Amniotic epithelial cell (primary cell): ENCODE results near the gene LOXHD1.

Source experiments
- DNase-seq: peaks from one replicate; pipeline ENCODE4 v3.0.0-alpha.2; 2010; ENCODE audit warnings: low read depth

The LOXHD1 gene, protein sequence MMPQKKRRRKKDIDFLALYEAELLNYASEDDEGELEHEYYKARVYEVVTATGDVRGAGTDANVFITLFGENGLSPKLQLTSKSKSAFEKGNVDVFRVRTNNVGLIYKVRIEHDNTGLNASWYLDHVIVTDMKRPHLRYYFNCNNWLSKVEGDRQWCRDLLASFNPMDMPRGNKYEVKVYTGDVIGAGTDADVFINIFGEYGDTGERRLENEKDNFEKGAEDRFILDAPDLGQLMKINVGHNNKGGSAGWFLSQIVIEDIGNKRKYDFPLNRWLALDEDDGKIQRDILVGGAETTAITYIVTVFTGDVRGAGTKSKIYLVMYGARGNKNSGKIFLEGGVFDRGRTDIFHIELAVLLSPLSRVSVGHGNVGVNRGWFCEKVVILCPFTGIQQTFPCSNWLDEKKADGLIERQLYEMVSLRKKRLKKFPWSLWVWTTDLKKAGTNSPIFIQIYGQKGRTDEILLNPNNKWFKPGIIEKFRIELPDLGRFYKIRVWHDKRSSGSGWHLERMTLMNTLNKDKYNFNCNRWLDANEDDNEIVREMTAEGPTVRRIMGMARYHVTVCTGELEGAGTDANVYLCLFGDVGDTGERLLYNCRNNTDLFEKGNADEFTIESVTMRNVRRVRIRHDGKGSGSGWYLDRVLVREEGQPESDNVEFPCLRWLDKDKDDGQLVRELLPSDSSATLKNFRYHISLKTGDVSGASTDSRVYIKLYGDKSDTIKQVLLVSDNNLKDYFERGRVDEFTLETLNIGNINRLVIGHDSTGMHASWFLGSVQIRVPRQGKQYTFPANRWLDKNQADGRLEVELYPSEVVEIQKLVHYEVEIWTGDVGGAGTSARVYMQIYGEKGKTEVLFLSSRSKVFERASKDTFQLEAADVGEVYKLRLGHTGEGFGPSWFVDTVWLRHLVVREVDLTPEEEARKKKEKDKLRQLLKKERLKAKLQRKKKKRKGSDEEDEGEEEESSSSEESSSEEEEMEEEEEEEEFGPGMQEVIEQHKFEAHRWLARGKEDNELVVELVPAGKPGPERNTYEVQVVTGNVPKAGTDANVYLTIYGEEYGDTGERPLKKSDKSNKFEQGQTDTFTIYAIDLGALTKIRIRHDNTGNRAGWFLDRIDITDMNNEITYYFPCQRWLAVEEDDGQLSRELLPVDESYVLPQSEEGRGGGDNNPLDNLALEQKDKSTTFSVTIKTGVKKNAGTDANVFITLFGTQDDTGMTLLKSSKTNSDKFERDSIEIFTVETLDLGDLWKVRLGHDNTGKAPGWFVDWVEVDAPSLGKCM (N-terminal part only)

DNA sequence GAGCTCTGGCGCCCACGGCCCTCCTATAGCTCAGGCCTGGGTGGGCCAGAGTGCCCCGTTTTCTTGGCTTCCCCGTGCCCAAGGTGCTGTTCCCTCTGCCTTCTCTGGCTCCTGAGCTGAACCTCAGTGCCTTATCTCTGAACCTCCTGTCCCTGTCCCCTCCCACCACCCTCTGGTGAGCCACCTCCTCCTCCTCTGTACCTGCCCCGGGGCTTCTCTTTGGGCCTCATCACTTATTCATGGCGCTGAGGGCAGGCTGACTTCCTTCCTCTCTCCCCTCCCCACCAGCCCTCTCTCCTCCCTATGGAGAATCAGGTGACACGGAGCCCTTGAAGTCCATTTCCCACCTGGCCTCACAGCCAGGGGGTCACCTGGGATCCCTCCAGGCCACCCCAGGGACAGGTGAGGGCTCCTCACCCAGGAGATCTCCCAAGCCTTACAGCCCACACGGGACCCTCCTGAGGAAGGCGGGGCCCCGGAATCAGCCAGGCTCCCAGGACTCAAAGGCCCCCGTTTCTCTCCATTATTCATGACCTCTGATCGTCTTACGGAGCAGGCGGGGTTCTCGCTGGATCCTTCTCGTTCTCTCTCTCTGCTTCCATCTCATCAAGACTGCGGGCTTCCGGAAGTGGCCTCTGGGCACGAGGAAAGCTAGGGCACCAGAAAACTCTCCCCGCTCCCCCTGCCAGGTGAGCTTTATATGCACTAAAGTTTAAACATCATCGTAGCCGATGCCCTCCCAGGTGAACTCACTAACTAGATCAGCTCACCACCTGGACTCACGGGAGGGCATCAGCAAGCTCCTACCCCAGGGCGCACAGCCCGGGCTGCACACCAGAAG lies at the start of gene LOXHD1:
TSS of gene LOXHD1 (minus strand) at position 106 of the 841 bp plus-strand sequence. CDS start 187 bp downstream, outside the sequence.
- DNase-seq = no peak

DNA sequence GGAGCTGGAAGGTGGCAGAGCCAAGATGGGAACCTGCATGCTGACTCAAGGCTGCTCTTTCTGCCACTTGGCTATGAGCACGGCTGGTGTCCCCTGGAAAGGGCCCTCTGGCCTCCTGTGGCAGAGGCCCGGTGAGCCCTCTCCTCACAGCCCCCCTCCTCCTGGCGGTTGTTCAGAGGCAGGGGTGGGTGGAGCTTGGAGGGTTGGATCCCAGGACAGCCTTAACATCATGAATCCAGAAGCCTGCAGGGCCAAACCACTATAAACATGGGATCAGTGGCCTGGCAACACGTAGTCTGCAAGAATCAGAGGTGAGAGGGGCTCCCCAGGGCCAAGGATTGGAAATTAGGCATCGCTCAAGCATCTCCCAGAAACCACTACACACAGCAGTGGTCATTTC lies 48.5 kb upstream of the LOXHD1 start:
- no peak for DNase-seq

DNA sequence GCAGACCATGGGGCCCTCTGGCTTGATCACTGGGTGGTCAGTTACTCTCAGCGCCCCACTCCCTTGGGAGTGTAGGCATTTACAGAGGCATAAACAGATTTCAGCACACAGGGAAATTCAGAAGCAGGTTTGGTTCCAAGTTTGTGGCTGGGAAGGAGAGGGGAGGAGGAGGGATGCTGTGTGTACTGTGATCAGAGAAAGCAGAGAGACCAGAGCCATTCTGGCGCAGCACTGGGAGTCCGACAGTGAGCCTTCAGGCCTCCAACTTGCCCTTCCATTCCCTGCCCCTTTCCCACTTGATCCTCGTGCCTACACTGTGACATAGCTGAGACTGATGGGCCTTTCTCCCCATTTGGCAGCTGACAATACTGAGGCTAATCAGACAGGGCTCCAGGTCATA lies 47.8 kb upstream of the LOXHD1 start:
- DNase-seq = no peak

DNA sequence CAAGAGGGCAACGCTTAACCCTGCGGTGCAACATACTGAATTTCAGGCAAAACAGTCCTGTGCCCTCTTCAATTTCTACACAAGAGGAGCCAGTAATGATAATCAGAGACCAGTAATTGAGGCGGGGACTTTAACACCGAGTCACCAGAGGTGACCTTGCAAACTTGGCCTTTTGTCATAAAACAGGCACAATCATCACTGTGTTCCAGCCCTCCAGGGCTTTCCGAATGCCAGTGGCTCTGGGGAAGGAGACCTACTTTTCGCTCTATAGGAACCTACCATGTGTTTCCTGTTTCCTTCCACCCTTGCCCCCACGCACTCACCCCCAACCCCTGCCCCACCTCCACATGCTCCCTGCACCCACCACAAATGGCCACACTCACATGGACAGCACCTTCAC lies 47.2 kb upstream of the LOXHD1 start:
- no peak for DNase-seq

DNA sequence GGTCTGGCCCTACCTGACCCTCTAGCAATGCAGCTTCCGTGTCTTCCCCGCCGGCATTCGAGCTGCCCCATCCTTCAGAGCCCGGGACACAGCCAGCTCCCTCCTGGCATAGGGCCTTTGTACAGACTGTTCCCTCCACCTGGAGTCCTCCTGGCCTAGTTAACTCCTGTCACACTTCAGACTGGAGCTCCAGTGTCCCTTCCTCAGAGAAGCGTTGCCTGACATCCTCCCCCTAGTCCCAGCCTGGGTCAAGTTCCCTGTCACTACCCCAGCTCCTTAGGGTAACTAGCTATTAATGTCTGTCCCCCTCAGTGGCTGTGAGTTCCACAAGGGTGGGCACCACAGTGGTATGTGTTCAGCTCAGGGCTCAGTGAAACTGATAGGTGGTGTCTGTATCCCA lies 45.5 kb upstream of the LOXHD1 start:
- DNase-seq = no peak

DNA sequence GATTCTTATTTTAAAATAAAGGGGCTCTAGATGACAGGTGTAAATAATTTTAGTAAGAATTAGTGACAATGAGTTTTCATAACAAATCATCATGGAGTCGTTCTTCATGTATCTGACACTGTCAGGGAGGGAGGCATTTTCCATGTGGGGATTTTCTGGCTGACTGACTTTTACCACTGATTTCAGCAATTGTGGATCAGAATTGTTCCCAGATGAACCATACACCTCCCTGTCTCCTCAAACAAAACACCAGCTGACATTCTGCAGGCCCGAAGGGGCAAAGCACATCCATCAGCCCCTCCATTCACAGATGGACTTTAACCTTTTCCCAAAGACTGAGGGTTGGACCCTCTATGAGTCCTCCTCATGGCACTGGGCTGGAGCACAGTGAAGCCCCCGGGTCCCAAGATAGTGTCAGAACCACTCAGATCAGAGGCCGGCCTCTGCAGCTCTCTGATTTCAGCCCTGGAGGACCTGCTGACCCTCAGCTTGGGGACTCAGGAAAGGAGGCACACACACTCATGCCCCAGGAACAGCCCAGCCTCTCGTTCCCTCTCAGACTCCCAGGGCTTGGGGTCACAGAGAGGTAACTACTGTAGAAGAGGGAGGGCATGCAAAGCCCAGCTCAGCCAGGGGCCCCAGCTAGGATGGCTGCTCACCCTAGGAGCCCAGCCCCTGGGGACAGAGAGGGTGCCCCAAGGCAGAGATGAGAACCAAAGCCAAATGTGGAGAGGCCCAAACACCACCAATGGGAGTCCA lies 43.2 kb upstream of the LOXHD1 start:
- DNase-seq = no peak

DNA sequence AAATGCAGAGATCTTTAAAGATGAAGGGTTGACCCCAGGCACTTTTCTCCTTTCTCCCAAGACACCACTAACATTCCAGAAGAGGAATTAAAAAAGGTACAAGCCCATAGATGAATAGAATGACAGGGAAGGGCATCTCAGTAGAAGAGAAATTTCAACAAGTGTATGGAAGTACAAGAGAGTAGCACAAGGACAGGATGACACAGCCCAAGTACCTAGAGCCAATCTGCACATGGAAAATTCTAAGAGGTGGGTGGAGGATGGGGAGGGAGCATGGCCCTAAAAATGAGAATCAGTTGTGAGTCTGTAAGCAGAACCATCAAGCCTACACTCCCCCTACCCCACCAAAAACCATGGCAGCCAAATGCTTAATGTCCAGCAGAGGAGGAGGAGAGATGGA lies 39.7 kb upstream of the LOXHD1 start:
- DNase-seq = no peak

DNA sequence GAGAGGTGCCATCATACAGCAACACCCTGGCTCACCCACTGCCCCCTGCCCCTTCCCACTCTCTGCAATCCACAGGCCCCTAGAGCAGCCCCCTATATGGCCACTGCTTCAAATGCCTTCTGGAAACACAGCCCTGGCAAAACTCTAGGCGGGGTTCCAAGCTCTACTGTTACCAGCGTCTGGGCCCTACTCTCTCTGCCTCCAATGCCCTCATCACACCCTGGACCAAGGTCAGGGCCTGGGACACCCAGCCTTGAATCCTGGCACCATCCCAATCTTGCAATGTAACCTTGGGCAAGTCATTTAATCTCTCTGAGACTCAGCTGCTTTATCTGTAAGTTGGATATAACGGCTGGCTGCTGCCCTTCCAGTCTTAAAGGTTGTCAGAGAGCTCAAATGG lies 39.2 kb upstream of the LOXHD1 start:
- DNase-seq = no peak

DNA sequence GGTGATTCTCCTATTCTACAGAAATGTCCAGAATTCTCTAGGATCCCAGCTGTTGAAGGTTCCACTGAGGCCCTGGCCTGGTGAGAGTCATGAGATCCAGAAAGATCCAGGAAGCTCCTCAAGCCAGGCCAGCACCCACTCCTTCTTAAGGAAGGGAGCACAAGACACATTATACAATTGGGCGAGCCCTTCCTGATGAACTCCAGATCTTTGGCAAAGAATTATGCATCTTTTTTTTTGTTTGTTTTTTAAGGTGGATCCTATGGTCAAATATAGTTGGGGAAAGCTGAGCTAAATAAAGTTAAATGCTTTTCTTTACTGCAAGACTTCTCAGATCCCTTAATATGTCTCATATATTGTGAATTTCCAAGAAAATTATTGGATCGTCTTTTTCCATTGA lies 37.0 kb upstream of the LOXHD1 start:
- no peak for DNase-seq

DNA sequence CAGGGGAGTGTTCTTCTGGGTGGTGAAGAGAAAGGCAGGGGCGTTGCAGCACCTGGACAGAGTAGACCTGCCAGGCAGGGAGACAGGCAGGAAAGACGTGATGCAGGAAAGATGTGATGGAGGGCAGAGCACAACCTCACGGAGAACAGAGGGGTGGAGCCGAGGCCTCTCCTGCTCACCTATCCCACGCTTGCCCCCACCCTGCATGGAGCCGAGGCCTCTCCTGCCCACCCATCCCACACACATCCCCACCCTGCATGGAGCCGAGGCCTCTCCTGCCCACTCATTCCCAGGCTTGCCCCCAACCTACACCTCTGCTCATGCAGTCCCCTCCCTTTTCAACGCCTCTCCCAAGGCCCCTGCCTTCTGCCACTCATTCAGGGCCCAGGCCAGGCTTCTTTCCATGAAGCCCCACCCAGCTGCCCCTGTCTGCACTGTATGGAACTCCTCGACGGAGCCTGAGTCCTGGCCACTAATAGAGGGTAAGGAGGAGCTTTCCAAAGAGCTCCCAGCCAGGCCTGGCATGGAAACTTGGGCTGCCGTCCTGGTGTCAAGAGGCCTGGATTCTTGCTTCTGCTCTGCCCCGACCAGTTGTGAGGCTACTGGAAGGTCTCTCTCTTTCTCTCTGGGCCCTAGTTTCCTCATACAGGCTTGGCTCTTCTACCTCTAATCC lies 32.0 kb upstream of the LOXHD1 start:
- DNase-seq = no peak

DNA sequence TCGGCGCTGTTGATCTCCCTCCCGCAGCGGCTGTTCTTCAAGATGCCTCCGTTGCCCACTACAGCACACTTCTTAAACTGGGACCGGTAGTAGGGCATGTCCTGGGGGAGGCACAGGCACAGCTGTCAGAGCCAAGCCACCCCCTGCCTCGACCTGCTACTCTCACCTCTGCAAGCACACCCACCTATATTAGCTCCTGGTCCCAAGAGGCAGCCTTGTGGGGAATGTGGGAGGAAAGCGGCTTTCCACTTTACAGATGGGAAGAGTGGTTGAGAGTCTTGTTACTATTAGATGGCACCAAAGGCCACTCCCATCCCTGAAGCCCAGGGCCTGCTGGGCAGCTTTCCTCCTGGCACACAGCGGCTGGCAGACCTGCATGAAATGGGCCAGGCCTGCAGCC lies 29.2 kb upstream of the LOXHD1 start:
- DNase-seq = no peak

DNA sequence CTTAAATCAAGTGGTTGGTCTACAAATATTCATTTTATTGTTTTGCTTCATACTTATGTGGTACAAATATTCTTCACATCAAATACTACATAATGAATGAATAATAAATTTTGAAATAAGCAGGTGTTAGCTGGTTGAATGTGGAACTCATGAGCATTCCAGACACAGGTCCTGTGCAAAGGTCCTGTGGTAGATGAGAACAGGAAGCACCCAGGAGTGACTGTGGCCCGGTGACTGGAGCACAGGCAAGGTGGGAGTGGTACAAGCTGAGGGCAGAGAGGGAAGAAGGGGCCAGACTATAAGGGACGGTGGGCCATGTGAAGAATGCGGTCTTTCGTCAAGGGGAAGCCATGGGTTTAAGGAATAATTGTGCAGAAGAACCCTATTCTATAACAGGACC lies 26.2 kb upstream of the LOXHD1 start:
- DNase-seq = no peak

DNA sequence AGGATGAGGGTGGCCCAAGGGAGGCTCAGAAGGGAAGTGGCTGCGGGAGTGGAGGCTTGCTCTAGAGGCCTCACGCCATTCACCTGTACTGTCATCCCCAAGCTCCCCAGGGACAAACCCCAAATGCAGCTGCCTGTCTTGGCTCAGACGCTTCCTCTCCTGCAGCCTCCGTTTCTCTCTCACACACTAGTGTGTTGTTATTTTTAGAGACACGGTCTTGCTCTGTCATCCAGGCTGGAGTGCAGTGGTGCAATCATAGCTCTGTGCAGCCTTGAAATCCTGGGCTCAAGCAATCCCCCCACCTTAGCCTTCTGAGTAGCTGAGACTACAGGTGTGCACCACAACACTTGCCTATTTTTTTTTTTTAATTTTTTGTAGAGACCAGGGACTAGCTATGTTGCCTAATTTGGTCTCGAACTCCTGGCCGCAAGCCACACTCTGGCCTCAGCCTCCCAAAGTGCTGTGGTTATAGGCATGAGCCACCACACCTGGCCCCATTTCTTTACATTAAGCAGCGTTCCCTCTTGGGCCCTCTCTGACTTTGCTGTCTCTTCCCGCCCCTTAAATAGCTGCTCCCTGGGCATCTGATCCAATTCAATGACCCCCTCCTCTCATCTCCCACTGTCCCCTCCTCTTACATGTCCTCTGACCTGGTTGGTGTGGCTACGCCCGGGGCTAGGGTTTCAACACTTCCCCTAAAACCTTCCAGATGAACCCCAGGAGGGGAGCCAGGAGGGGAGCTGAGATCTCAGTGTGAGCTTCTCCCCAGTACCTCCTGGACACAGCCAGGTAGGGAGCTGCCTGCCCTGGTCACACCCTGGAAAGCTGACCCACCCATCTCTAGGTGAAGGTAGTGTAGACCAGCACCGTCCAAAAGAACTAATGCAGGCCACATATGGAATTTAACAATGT lies 24.0 kb upstream of the LOXHD1 start:
- DNase-seq = no peak

DNA sequence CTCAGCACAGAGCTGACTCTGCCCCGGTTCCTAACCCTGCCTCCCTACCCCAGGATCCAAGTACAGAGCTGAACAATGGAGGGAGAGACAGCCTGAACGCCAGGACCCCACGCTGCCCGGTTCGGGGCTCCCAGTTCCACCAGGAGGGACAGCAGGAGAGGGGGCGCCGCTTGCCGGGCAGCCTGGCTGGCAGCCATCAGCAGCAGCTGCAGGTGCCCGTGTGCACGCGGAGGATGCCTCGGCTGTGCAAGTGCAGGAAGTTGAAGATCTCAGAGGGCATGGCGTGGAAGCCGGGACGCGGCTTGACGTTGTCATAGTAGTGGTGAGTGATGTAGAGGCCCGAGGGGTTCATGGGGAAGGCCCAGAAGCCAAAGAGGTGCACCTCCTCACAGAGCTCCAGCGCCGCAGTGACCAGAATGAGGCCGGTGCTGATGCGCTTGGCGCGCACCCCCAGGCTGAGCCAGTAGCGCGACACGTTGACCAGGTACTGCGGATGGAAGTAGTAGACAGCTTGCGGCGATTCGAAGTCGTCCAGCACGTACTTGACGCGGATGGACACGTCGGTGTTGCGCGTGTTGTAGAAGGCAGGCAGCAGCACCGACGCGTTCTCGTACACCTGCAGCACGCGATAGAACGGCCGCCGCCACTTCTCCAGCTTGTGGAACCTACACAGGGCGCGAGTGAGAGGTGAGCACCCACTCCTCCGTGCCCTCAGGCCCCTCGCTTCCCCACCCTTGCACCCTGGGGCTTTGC lies 23.0 kb upstream of the LOXHD1 start:
- DNase-seq = no peak

DNA sequence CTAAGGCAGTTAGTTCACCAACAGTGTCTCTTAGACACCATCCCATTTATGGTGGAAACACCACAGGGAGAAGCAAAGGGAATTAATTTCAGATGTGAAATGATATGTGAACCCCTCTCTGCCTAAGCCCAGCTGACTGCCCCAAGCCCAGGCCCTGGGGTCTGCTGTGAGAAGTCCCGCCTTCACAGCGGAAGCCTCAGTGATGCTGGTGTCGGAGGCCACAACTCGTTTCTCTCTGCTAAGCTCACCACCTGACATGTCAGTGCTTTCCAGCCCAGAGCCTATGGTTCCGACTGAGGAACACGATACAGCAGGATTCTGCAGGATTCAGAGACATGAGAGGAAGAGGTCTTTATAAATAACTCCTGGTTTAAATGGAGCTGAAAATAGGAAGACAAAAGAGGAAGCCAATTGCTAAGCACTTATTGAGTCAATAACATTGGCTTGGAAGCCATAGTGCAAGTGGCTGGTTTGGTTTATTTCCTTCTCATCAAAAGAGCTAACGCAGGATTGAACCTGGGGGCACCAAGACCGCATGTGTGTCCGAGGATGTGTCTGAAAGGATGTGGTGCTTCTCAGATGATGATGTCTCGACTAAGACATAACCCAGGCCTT lies 21.9 kb upstream of the LOXHD1 start:
- DNase-seq = no peak

DNA sequence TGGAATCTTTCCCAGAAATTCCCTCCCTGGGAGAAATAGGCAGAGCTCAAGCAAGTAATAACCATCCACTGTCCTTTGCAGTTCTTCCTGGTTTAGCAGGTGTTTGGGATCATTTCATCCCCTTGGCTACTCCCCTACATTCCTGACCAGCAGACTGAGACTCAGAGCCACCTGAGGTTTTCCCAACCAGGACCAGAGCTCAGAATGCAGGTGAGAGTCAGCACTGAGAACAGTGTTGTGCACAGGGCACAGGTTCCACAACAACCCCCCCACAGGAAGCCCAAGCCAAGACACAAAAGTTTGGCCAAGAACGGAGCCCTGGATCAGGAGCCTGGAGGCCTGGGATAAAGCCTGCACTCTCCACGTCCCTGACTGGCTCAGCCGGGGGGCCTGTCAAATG lies 21.0 kb upstream of the LOXHD1 start:
- DNase-seq = no peak

DNA sequence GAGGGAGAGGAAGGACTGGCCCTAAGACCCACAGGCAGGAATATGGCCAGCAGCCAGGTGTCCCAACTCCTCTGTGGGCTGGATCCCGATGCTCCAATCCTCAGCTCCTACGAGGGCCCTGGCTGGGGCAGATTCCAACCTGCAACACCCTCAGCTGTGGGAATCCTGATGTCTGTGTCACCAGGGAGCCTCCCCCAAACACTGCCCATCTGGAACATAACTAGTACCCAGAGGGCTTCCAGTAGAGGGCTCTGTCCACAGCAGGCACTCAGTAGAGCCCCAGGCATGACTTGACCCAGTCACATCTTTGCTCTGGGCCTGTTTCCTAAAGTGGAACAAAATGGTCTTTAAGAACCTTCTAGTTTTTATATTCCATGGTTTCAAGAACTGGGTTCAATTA lies 20.6 kb upstream of the LOXHD1 start:
- no peak for DNase-seq
